GM12892 (cell line): Measurements from ENCODE around the gene CREB3L1.

Experiments used
- POLR2A ChIP-seq: IDR thresholded peaks from 2 replicates; pipeline ENCODE4 v1.6.1; 2011; ENCODE audit warnings: low read depth, low read length, control low read depth
- POLR2AphosphoS5 ChIP-seq: IDR thresholded peaks from 2 replicates; pipeline ENCODE4 v1.6.1; 2011; ENCODE audit warnings: low read depth, low read length, control low read depth
- TAF1 ChIP-seq: IDR thresholded peaks from 2 replicates; pipeline ENCODE4 v1.6.1; 2011; ENCODE audit warnings: low read depth, mild to moderate bottlenecking, control low read depth, low read length, borderline replicate concordance

GRCh38 chr11:46327829-46328228 is 50.4 kb downstream of the CREB3L1 start:
- TF ChIP-seq POLR2A (no peak), POLR2AphosphoS5 (no peak), TAF1 (no peak)
